C4-2B (cell line): ENCODE data around the gene TNFAIP1.

Experiments
- H3K27ac ChIP-seq: fragments of 450-650 bp; 2 replicates; pipeline ENCODE4 v1.5.1; 2017
- CTCF ChIP-seq: fragments of 450-650 bp; conservative IDR thresholded peaks from 2 replicates; pipeline ENCODE4 v1.5.1; 2017; ENCODE audit warnings: mild to moderate bottlenecking
- ZFX ChIP-seq: fragments of 450-650 bp; IDR thresholded peaks from 2 replicates; pipeline ENCODE4 v1.6.1; 2017

TNFAIP1 gene

GRCh38 chr17:28347261-28347891 is 11.8 kb downstream of the TNFAIP1 start:
- peak overlapping the region; percentile 15 for H3K27ac ChIP-seq

GRCh38 chr17:28348979-28349378 is 13.4 kb downstream of the TNFAIP1 start:
- no peak overlapping the region for H3K27ac ChIP-seq
- TF ChIP-seq CTCF (no peak), ZFX (no peak)

More at GRCh38 chr17:28347261-28347891, 11.8 kb downstream of the TNFAIP1 start:
- TF ChIP-seq CTCF, result no peak; the same call in 1 of the 2 replicates
- no peak for TF ChIP-seq ZFX

- H3K27ac ChIP-seq, result no peak overlapping the region
- TF ChIP-seq CTCF, result no peak
- no peak for TF ChIP-seq ZFX
These were observed 14.7 kb downstream of the TNFAIP1 start for GRCh38 chr17:28350271-28350670.

- H3K27ac ChIP-seq, result peak within 1 kb of the TSS; percentile 98
- peak; percentile 86 for TF ChIP-seq ZFX
- no peak for TF ChIP-seq CTCF
These were observed 21.7 kb downstream of the TNFAIP1 start, which contains the start of gene POLDIP2 for GRCh38 chr17:28357061-28357900. Gene POLDIP2, minus strand, starts transcription at chr17:28357527. Its CDS starts 79 bp downstream, at chr17:28357448.

- peak overlapping the region; percentile 98 for H3K27ac ChIP-seq
These were observed 22.3 kb downstream of the TNFAIP1 start for GRCh38 chr17:28357901-28358197.

GRCh38 chr17:28363186-28363585 is 27.6 kb downstream of the TNFAIP1 start:
- no peak overlapping the region for H3K27ac ChIP-seq
- TF ChIP-seq ZFX (no peak), CTCF (no peak)

More at GRCh38 chr17:28357901-28358197, 22.3 kb downstream of the TNFAIP1 start:
- TF ChIP-seq CTCF (no peak), ZFX (no peak)
